HG03175 (cell line): ENCODE data around the gene DTX4.
"Not testable (repeated sequence)": the region's sequence is repeated elsewhere in the genome, so short reads cannot be mapped to it uniquely, and the experiment has no call there.

Source experiments
- ATAC-seq: cut with Tn5 transposase; IDR thresholded peaks from one replicate; pipeline ENCODE4 v1.9.1; 2021; ENCODE audit warnings: mild to moderate bottlenecking, moderate library complexity; ENCODE audit not compliant: unreplicated experiment

The DTX4 gene

GRCh38 chr11:59171508-59172322, at the start of gene DTX4:
Gene DTX4, plus strand, starts transcription at chr11:59172132. Its CDS starts 464 bp downstream, at chr11:59172596.
- ATAC-seq = peak; percentile 74

- ATAC-seq = peak; percentile 98
Observed at GRCh38 chr11:59135648-59136461, 36.1 kb upstream of the DTX4 start.

GRCh38 chr11:59136551-59136950, 35.4 kb upstream of the DTX4 start:
- ATAC-seq = not testable (repeated sequence)

- no peak for ATAC-seq
Observed at GRCh38 chr11:59137190-59137589, 34.7 kb upstream of the DTX4 start.

- no peak for ATAC-seq
Observed at GRCh38 chr11:59138643-59139042, 33.3 kb upstream of the DTX4 start.

- no peak for ATAC-seq
Observed at GRCh38 chr11:59141191-59141590, 30.7 kb upstream of the DTX4 start.

GRCh38 chr11:59141673-59142460, 30.1 kb upstream of the DTX4 start:
- ATAC-seq = no peak

GRCh38 chr11:59142530-59143507, 29.1 kb upstream of the DTX4 start, which contains the start of gene FAM111A:
Gene FAM111A, plus strand, starts transcription at chr11:59142856. Its CDS starts 6,017 bp downstream, at chr11:59148873.
- peak; percentile 73 for ATAC-seq

GRCh38 chr11:59144096-59144495, 27.8 kb upstream of the DTX4 start:
- ATAC-seq = no peak

GRCh38 chr11:59144579-59145345, 27.2 kb upstream of the DTX4 start:
- peak; percentile 62 for ATAC-seq

GRCh38 chr11:59145534-59145933, 26.4 kb upstream of the DTX4 start:
- no peak for ATAC-seq

GRCh38 chr11:59151761-59152160, 20.2 kb upstream of the DTX4 start:
- peak; percentile 55 for ATAC-seq

GRCh38 chr11:59152312-59152951, 19.5 kb upstream of the DTX4 start:
- peak; percentile 65 for ATAC-seq

GRCh38 chr11:59154610-59155009, 17.3 kb upstream of the DTX4 start:
- no peak for ATAC-seq

- no peak for ATAC-seq
Observed at GRCh38 chr11:59157433-59157832, 14.5 kb upstream of the DTX4 start.

- ATAC-seq = peak; percentile 94
Observed at GRCh38 chr11:59158206-59159068, 13.5 kb upstream of the DTX4 start.

- ATAC-seq = no peak
Observed at GRCh38 chr11:59164028-59164427, 7.9 kb upstream of the DTX4 start.
